BJ (cell line): ENCODE results near the gene SF3B3. TPM values are rescaled to one million over a fixed set of nuclear protein-coding genes. Genes with fewer than 3 reads are reported as not detected.

ENCODE experiments used
- CTCF ChIA-PET: fragments of 350-600 bp; formaldehyde crosslinking; extraction: SDS; loops from one replicate; lab custom pipeline; 2021; ENCODE audit warnings: antibody characterized with exemption, inconsistent platforms; lab: Yijun Ruan, JAX
- POLR2A ChIA-PET: fragments of 300-600 bp; sonication (Branson Sonifier 250); formaldehyde crosslinking; extraction: SDS; loops from one replicate; lab custom pipeline; 2021; ENCODE audit warnings: antibody characterized with exemption; lab: Charles Lee
- DNase-seq: peaks from one replicate; pipeline ENCODE4 v3.0.0-alpha.2; 2011; ENCODE audit warnings: low read depth
- H3K27me3 ChIP-seq: 2 replicates; pipeline ENCODE4 v1.6.0; 2011; ENCODE audit warnings: low read length; ENCODE audit not compliant: control insufficient read depth, insufficient read depth
- H3K36me3 ChIP-seq: 2 replicates; pipeline ENCODE4 v1.5.1; 2011; ENCODE audit warnings: low read length; ENCODE audit not compliant: control insufficient read depth, insufficient read depth
- H3K4me3 ChIP-seq: 2 replicates; pipeline ENCODE4 v1.5.1; 2011; ENCODE audit warnings: low read depth, mild to moderate bottlenecking, control low read depth, low read length
- CTCF ChIP-seq: IDR thresholded peaks from 2 replicates; pipeline ENCODE4 v1.5.1; 2011; ENCODE audit warnings: low read depth, mild to moderate bottlenecking, control low read depth, inconsistent platforms, low read length, moderate library complexity; ENCODE audit not compliant: insufficient read depth
- polyA plus RNA-seq: library from polyadenylated mRNA; depleted of rRNA; stranded (reverse); fragments of >200 nt; gene quantifications from 2 replicates; pipeline ENCODE4 v1.2.3, GENCODE V29; 2011

Gene SF3B3
- polyA plus RNA-seq, 1 experiment, result 89.5 TPM

- ChIA-PET POLR2A (no interaction called here), CTCF (interaction anchor here (1.4 kb wide), 1 partner anchor 12 kb away, joined by 3 read pairs; no protein-coding TSS in a partner anchor)
- Histone ChIP-seq H3K27me3 (0 out of 2 replicates have a peak, but pooled peaks cover 2% of the 10 kb centered on the region), H3K36me3 (no peaks in the 10 kb centered on the region), H3K4me3 (no peak overlapping the region)
- no peak for TF ChIP-seq CTCF
- no peak for DNase-seq
Measured at GRCh38 chr16:70602831-70603230, 79.2 kb downstream of the SF3B3 start.

- DNase-seq, result no peak
- POLR2A ChIA-PET, result no interaction called here
- Histone ChIP-seq H3K36me3 (no peaks in the 10 kb centered on the region), H3K27me3 (peaks cover 2% of the 10 kb centered on the region; the same call in 1 of the 2 replicates), H3K4me3 (no peak overlapping the region)
- TF ChIP-seq CTCF, result no peak
- CTCF ChIA-PET, result interaction anchor here (1.6 kb wide), 1 partner anchor 11 kb away, joined by 4 read pairs; no protein-coding TSS in a partner anchor
Measured at GRCh38 chr16:70604407-70605282, 81.0 kb downstream of the SF3B3 start.

GRCh38 chr16:70605283-70605657, 81.7 kb downstream of the SF3B3 start:
- Histone ChIP-seq H3K36me3 (no peaks in the 10 kb centered on the region), H3K4me3 (no peak overlapping the region), H3K27me3 (peaks cover 3% of the 10 kb centered on the region; the same call in 1 of the 2 replicates)
- ChIA-PET CTCF (interaction anchor here (1.6 kb wide), 1 partner anchor 10 kb away, joined by 4 read pairs; no protein-coding TSS in a partner anchor), POLR2A (no interaction called here)
- no peak for TF ChIP-seq CTCF
- no peak for DNase-seq

GRCh38 chr16:70608521-70608920, 84.9 kb downstream of the SF3B3 start:
- DNase-seq, result no peak
- Histone ChIP-seq H3K36me3 (no peaks in the 10 kb centered on the region), H3K27me3 (peaks cover 3% of the 10 kb centered on the region), H3K4me3 (no peak overlapping the region)
- ChIA-PET POLR2A (no interaction called here), CTCF (no interaction called here)
- TF ChIP-seq CTCF, result no peak
